Myocyte (in vitro differentiated cells): ENCODE measurements around the gene COL15A1. TPM values are rescaled to one million over a fixed set of nuclear protein-coding genes. Genes with fewer than 3 reads are reported as not detected.
"Not testable (repeated sequence)": the region's sequence is repeated elsewhere in the genome, so short reads cannot be mapped to it uniquely, and the experiment has no call there.

Experiments used
- DNase-seq: peaks from one replicate; pipeline ENCODE4 v3.0.0-alpha.2; 2012; ENCODE audit warnings: low read depth
- polyA plus RNA-seq: library from polyadenylated mRNA; unstranded; fragments of >200 nt; gene quantifications from one replicate; pipeline ENCODE4 v1.2.1, GENCODE V29; 2012; ENCODE audit warnings: missing spikeins
- total RNA-seq: library from RNA; depleted of rRNA; stranded (reverse); fragments of >200 nt; gene quantifications from 2 replicates; pipeline ENCODE4 v1.2.3, GENCODE V29; 2014

The COL15A1 gene
- 5.0 and 7.0 TPM in 2 replicates for total RNA-seq
- 181 TPM for polyA plus RNA-seq

- DNase-seq, result no peak
Observed at GRCh38 chr9:98943682-98944056, at the start of gene COL15A1. TSS of gene COL15A1 (plus strand) at chr9:98943907. CDS start at chr9:98944062, 155 bp downstream.

DNA sequence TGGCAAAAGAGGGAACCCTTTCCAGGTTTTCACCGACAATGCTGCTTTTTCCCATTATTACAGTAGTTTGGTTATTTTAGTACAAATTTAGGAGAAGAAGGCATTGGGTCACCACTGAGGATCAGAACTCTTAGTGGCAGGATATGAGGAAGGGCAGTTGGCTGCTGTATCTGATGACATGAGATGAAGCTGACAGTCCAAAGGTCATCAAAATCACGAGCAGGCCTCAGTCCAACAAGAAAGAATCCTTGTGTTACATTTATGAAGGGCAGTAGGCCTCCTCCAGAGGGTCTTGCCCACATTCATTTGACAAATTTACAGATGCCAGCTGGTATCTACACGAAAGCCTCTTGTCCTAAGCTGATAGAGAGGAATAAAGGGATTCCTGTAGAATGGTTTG is 49.5 kb upstream of the COL15A1 start:
- no peak for DNase-seq

GRCh38 chr9:98894761-98895160 is 48.9 kb upstream of the COL15A1 start:
- no peak for DNase-seq

DNA sequence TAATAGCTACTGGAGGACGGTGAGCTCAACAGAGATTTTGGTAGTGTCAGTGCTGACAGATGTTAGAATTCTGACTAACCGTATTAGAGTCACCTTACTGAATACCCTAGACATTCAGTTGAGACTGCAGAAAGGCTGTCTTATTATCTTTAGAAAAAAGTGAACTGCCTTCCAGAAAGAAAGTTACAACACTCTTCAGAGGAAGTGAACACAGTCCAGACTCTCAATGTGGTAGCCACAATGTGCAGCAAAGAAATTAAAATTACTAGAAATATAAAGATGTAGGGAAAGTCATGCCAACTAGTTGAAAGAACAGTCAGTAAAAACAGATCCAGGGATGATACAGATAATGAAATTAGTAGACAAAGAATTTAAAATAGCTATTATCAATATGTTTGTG is 47.1 kb upstream of the COL15A1 start:
- DNase-seq, result no peak

DNA sequence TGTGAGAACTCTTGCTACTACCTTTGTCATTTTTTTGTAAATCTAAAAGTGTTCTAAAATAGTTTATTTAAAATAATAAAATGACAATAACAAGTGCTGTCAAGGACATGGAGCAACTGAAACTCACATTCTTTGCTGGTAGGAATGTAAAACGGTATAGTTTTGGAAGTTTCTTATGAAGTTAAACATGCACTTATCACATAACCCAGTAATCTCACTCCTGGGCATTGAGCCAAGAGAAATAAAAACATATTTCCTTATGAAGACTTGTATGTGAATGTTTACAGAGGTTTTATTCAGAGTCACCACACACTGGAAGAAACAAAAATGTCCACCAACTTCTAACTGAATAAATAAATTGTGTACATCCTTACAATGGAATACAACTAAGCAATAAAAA is 46.0 kb upstream of the COL15A1 start:
- DNase-seq, result no peak

DNA sequence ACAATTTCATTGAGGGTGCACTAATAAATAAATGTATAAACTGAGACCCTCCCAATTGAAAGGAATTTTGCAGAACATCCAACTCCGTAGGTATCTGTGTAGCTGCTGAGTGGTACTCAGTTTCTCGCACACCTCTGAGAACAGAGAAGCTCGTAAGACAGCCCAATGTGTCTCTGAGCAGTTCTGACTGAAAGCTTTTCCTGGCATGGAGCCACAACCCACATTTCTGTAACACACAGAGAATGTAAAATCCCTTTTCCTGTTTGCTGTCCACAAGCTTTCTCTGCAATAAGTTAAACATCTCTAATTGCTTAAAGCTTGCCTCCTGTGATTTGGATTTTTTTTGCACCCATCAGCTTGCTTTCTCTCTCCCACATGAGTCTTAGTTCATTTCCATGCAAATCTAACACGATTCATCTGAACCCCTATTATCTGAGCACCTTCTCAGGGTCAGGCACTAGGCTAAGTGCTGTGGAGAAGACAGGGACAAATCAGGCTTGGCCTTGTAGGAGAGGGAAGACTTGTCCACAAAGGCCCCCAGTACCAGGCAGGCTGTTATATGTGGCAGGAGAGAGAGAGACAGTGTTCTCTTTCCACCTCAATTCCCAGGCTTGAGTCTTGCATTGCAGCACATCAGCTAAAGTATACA is 44.2 kb upstream of the COL15A1 start:
- peak; percentile 65 for DNase-seq

GRCh38 chr9:98900244-98900643 is 43.5 kb upstream of the COL15A1 start:
- DNase-seq, result no peak

- DNase-seq, result no peak
Observed at GRCh38 chr9:98900725-98901124, 43.0 kb upstream of the COL15A1 start.

GRCh38 chr9:98901843-98902242 is 41.9 kb upstream of the COL15A1 start:
- DNase-seq, result not testable (repeated sequence)

DNA sequence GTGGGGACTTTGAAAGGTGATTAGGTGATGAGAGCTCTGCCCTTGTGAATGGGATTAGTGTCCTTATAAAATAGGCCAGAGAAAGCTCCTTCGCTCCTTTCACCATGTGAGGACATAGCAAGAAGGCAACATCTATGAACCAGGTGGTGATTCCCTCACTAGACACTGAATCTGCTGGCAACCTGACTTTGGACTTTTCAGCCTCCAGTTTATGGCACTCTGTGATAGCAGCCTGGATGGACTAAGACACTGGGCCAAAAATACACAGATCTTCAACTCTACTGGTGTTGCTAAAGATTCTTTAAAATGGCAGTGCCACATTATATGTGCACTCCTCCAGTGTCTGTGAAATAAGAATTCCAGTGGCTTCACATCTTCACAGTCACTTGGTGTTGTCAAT is 41.2 kb upstream of the COL15A1 start:
- DNase-seq, result no peak

GRCh38 chr9:98902925-98903324 is 40.8 kb upstream of the COL15A1 start:
- DNase-seq, result no peak

GRCh38 chr9:98903961-98904411 is 39.7 kb upstream of the COL15A1 start:
- DNase-seq, result no peak

GRCh38 chr9:98905015-98905414 is 38.7 kb upstream of the COL15A1 start:
- no peak for DNase-seq

GRCh38 chr9:98906273-98907040 is 37.2 kb upstream of the COL15A1 start:
- peak; percentile 87 for DNase-seq

- no peak for DNase-seq
Observed at GRCh38 chr9:98907055-98907454, 36.7 kb upstream of the COL15A1 start.

GRCh38 chr9:98908897-98909634 is 34.6 kb upstream of the COL15A1 start:
- DNase-seq, result no peak

DNA sequence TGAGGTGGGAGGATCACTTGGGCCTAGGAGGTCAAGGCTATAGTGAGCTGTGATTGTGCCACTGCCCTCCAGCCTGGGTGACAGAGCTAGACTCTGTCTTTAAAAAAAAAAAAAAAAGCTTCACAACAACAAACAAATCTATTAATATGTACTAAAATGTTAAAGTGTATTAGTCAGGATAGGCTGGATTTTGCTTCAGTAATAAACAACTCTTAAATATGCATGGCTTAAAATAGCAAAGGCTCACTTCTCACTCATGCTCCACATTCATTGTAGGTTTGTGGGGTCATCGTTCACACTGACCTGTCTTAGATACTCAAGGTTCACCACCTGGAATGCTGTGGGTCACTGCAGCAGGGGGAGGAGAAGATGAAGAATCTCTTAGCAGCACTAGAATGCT is 33.8 kb upstream of the COL15A1 start:
- no peak for DNase-seq

DNA sequence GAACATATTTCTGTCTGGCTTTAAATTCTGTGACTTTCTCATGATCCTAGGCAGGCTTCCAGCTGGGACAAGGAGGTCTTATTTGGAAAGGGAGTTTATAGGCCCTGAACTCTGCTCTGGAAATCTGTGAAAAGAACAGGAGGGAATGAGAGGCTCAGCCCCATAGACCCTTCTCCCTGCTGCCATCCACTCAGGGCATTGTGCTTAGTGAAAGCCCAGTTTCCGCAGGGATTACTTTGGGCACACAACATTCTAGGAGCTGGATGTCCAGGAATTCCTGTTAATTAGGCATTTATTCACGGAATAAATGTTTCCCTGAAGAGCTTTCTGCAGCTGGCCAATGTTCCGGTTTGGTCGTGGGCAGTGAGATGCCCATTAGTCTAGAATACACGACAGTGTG is 32.7 kb upstream of the COL15A1 start:
- DNase-seq, result no peak

DNA sequence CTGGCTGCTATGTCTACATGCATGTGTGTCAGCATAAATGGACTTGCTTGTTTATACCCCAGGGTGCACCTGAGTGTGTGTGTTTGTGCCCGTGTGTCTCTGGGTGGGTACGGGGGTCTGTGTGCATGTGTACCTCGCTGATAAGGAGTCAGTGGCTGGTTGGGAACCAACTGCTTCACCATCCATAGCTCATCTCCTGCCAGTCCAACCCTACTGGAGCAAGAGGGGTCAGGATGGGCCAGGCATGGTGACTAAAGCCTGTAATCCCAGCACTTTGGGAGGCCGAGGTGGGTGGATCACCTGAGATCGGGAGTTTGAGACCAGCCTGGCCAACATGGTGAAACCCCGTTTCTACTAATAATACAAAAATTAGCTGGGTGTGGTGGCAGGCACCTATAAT is 32.0 kb upstream of the COL15A1 start:
- not testable (repeated sequence) for DNase-seq

DNA sequence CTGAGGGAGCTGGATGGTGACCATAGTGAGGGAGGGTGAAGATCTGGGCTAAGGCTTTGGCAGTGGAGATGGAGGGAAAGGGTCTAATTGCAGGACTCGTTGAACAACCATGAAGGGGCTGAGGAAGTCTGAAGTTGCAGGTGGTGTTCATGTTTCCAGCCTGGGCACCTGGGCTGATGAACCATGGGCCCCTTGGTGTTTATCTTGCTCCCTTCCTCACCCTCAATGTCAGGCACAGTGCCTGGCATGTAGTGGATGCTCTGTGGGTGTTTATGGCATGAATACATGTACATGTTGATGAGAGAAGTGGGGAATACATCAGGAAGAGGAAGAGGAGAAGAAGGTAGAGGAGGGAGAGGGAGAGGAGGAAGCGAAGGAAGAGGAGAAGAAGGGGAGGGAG is 31.3 kb upstream of the COL15A1 start:
- DNase-seq, result no peak

- no peak for DNase-seq
Observed at GRCh38 chr9:98913044-98913443, 30.7 kb upstream of the COL15A1 start.

- DNase-seq, result no peak
Observed at GRCh38 chr9:98913705-98914104, 30.0 kb upstream of the COL15A1 start.
